GM23338 (cell line): ENCODE results near the gene NHLRC4.

Source experiments
- CTCF ChIP-seq, 2 experiments: fragments of 200-600 bp in 1 of 2; sonication (generic) in 1 of 2; conservative IDR thresholded peaks; 2 replicates each; pipeline versions ENCODE4 v1.5.1 to v1.6.1; 2016 to 2017; ENCODE audit warnings: antibody characterized with exemption in 2 of 2, low read depth in 2 of 2, mild to moderate bottlenecking in 2 of 2, moderate library complexity in 1 of 2
- ETS1 ChIP-seq: IDR thresholded peaks from 2 replicates; pipeline ENCODE4 v1.6.1; 2016; ENCODE audit warnings: antibody characterized with exemption
- EZH2 ChIP-seq: fragments of 200-600 bp; sonication (generic); IDR thresholded peaks from one replicate; pipeline ENCODE4 v1.8.0; 2017; ENCODE audit warnings: antibody characterized with exemption, mild to moderate bottlenecking, low read depth; ENCODE audit not compliant: unreplicated experiment
- POLR2AphosphoS5 ChIP-seq: IDR thresholded peaks from 2 replicates; pipeline ENCODE4 v1.6.1; 2016; ENCODE audit warnings: antibody characterized with exemption, low read depth
- ZNF462 ChIP-seq: fragments of 250-450 bp; sonication (Bioruptor Pico); IDR thresholded peaks from 2 replicates; pipeline ENCODE4 v1.5.0; 2020; ENCODE audit warnings: mild to moderate bottlenecking, moderate library complexity

- TF ChIP-seq CTCF (conservative IDR thresholded peaks at IDR 0.05; ENCODE audit: low read depth in 2 of 2) = no peak
- no peak for TF ChIP-seq ETS1
- TF ChIP-seq EZH2 = no peak
- no peak for TF ChIP-seq ZNF462
- TF ChIP-seq POLR2AphosphoS5 = no peak
These were observed 42.5 kb downstream of the NHLRC4 start for GRCh38 chr16:609316-609715.
